ENCODE results near the gene TCP11.

Gene TCP11

DNA sequence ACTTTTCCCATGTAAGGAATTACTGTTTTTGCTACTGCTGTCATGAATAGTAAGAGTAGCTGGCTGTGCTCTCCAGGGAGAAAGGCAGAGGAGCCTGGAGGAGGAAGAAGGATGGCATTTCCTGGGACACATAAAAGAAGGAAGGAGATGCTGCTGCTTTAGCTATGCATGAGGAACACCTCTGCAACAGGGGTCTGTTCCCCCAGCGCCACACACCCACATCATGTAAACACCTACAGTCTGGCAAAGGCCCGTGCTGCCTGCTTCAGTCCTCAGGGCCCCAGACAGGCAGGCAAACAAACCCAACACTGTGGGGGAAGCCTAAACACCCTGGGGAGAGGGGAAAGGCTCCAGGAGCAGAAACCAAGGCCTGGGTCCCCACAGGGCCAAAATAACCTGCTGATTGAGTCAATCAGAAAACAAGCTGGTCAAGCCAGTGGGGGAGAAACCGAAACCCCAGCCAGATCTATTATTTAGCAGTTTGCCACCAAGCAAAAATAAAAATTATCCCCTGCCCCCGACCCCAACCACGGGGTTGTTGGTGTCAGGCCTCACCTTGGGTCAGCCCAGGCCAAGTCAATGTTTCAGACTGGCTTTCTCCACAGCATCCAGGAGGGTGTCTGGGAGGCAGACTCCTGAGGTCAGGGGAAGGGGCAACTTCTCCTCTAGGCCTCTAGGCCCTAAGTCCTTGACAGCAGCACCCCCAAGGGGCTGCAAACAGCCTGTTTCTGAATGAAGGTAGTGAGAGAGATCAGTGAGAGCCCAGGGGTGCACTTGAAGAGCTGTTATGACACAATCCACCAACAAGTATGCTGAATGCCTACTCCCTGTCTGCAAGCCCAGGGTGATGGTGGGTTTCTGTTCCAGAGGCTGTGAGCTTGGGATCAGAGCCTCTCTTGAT, 38.0 kb upstream of the TCP11 start:
- in situ Hi-C loops (cut with HindIII; ENCODE audit: low sequenced_read_pairs): no loop called here
- TF ChIP-seq, protein P1, sequence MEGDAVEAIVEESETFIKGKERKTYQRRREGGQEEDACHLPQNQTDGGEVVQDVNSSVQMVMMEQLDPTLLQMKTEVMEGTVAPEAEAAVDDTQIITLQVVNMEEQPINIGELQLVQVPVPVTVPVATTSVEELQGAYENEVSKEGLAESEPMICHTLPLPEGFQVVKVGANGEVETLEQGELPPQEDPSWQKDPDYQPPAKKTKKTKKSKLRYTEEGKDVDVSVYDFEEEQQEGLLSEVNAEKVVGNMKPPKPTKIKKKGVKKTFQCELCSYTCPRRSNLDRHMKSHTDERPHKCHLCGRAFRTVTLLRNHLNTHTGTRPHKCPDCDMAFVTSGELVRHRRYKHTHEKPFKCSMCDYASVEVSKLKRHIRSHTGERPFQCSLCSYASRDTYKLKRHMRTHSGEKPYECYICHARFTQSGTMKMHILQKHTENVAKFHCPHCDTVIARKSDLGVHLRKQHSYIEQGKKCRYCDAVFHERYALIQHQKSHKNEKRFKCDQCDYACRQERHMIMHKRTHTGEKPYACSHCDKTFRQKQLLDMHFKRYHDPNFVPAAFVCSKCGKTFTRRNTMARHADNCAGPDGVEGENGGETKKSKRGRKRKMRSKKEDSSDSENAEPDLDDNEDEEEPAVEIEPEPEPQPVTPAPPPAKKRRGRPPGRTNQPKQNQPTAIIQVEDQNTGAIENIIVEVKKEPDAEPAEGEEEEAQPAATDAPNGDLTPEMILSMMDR (IDR thresholded peaks at IDR 0.05; ENCODE audit: low read depth, low read length): no peak
- H3K4me3 ChIP-seq (ENCODE audit: low read depth, low read length): no peak overlapping the region
- DNase-seq (ENCODE audit: low read depth, low spot score): no peak

DNA sequence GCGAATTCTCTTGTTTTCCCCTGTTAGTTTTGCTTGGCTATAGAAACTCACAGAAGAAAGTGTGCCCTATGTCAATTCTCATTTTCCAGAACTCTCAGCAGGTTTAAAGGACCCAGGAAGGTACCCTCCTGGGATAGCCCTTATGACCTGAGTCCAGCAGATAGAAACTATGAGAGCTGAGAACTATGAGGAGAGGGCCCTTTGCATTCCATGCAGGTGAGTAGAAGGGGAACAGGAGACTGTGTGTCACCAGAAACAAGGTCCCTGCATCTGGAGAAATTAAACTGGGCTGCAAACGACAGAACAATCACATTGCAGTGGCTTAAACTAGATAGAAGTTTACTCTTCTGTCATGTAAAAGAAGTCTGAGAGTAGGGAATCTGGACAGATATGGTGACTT, 36.9 kb upstream of the TCP11 start:
- in situ Hi-C loops (cut with HindIII; ENCODE audit: low sequenced_read_pairs): no loop called here
- H3K4me3 ChIP-seq (ENCODE audit: low read depth, low read length): no peak overlapping the region
- DNase-seq (ENCODE audit: low read depth, low spot score): no peak
- TF ChIP-seq, protein P1 (IDR thresholded peaks at IDR 0.05; ENCODE audit: low read depth, low read length): no peak

DNA sequence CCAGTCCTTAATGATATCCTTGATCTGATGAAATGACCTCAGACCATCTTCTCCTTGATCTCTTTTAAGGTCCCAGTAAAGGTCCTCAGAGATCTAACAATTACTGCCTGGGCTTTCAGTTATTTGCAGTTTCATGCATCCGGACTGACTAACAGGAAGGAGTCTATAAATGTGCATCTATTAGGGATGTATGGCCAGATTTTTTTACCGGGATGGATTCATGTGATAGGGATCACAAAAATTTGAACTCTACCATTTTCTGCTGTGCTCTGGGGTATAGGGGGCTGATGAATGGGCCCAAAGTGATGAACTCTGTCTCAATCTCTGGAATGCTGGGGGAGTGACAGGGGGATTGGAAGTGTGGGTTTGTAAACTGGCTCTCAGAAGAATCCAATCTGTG, 36.5 kb upstream of the TCP11 start:
- no peak for DNase-seq (ENCODE audit: low read depth, low spot score)
- in situ Hi-C loops (cut with HindIII; ENCODE audit: low sequenced_read_pairs): no loop called here
- TF ChIP-seq, protein P1 (IDR thresholded peaks at IDR 0.05; ENCODE audit: low read depth, low read length): no peak
- no peak overlapping the region for H3K4me3 ChIP-seq (ENCODE audit: low read depth, low read length)

DNA sequence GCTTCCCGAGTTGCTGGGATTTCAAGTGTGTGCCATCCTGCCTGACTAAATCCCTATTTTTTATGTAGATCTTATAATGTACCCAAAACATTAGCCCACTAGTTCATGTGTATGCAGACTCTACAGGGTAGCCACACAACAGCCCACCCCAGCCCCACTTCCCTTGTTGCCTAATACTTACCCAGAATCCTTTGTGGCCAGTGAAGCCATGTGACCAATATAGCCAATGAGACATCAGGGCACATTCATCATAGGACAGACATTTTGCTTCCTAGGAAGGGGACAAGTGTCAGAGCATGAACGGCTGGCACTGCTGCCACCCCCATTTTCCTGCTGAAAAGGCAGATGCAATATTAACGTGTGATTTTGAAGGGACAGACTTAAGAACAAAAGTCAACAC, 36.0 kb upstream of the TCP11 start:
- in situ Hi-C loops (cut with HindIII; ENCODE audit: low sequenced_read_pairs): no loop called here
- no peak for DNase-seq (ENCODE audit: low read depth, low spot score)
- TF ChIP-seq, protein P1 (IDR thresholded peaks at IDR 0.05; ENCODE audit: low read depth, low read length): no peak
- H3K4me3 ChIP-seq (ENCODE audit: low read depth, low read length): no peak overlapping the region

DNA sequence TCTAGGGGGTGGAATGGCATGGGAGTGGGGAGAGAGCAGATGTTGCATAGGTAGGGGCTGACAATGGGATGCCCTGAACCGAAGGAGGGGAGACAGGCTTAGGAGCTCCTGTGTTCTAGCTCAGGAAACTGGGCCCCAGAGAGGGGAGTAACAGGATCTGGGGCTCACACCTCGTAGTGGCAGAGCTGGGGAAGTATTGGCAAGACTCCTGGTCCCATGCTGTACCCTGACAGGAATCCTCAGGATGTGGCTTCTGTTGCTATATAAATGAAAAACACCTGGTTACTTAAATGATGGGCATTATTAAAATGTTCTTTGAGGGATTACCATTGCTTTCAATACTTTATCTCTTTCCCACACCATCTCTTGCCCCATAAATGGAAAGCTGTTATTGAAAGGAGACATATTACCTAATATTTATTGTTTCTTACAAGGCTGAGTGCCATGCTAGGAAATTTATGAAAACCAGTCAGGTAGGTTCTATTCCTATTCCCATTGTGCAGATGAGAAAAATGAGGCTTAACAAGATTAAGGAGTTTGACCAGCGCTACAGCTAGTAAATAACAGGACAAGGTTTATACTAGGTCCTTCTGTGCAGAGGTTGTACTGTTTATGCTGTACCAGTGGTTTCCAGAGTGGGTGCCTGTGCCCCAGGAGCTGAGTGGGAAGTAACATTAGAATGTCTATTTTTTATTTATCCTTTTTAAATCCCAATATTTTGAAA, 35.3 kb upstream of the TCP11 start:
- no peak overlapping the region for H3K4me3 ChIP-seq (ENCODE audit: low read depth, low read length)
- TF ChIP-seq, protein P1 (IDR thresholded peaks at IDR 0.05; ENCODE audit: low read depth, low read length): no peak
- in situ Hi-C loops (cut with HindIII; ENCODE audit: low sequenced_read_pairs): no loop called here
- no peak for DNase-seq (ENCODE audit: low read depth, low spot score)

- TF ChIP-seq, protein P1 (IDR thresholded peaks at IDR 0.05; ENCODE audit: low read depth, low read length): no peak
- H3K4me3 ChIP-seq (ENCODE audit: low read depth, low read length): no peak overlapping the region
- no peak for DNase-seq (ENCODE audit: low read depth, low spot score)
- in situ Hi-C loops (cut with HindIII; ENCODE audit: low sequenced_read_pairs): no loop called here
Observed at GRCh38 chr6:35174501-35174900, 33.4 kb upstream of the TCP11 start.

Data from astrocyte of the spinal cord (primary cell).